HS-27A (cell line): Measurements from ENCODE around the gene TRHDE.

Source experiments
- DNase-seq: peaks from one replicate; pipeline ENCODE4 v3.0.0-alpha.2; 2012; ENCODE audit warnings: low read depth, missing footprints

The TRHDE gene

DNA sequence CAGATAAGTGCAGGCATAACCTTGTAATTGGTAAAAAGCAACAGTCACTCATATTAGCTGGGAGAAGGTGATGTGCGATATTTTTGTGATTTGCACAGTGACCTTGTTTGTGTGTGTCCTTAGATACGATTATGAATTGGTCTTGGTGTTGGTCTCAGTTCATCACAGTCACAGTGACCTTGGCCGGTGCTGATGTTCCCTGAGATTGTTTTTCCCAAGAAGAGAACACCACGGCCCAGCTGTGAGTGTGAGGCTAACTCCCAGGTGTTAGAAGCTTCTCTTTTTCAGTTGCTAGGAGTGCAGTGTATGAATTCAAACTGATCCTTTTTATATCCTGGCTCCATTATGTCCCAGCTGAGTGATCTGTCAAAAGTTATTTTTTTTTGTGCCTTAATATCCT lies 46.2 kb downstream of the TRHDE start:
- no peak for DNase-seq

DNA sequence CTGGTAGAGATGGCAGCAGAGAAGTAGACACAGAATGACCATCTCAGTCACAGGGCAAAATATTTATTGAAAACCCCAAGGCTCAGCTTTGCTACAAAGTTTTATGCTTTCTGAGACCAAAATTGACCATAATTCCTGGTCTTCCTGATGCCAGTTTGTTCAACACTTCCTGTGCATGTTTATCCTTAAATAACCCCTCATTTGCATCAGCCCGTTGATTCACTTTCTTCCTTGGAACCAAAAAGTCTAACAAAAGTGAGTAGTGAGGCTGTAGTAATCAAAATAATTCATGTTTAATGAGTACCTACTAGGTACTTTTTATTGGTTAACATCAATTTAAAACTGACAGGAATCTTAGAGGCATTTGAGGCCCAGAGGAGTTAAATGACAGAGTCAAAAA lies 51.7 kb downstream of the TRHDE start:
- no peak for DNase-seq

DNA sequence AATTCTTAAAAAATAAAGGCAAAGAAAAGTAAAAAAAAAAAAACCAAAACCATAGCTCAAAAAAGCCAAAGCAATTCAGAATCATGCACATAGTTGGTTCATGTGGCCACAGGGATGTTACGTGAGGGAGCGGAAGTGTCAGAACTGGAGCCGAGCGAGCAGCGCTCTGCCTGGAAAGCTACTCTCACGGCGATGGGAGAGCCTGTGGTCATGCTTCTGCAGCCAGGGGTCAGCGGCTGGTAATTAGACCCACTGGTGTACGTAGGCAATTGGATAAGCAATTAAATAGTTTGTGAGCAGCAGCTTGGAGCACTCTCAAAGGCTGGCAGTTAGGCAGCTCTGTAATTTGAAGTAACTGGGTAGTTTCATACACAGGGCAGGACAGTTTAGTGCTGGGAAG lies 58.1 kb downstream of the TRHDE start:
- DNase-seq, result no peak

DNA sequence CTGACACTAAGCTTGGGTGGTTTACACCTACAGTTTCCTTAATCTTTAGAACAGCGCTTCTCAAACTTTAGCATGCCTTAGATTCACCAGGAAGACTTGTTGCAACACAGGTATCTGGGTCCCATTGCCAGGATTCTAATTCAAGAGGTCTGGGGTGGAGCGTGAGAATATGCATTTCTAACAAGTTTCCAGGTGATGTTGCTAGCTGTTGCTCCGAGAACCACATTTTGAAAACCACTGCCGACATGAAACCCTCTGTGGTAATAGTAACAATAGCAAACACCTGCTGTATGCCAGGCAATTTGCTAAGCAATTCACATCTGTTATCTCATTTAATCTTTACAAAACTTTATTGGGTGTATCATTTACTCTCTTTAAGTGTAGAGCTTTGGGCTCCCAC lies 58.6 kb downstream of the TRHDE start:
- no peak for DNase-seq

DNA sequence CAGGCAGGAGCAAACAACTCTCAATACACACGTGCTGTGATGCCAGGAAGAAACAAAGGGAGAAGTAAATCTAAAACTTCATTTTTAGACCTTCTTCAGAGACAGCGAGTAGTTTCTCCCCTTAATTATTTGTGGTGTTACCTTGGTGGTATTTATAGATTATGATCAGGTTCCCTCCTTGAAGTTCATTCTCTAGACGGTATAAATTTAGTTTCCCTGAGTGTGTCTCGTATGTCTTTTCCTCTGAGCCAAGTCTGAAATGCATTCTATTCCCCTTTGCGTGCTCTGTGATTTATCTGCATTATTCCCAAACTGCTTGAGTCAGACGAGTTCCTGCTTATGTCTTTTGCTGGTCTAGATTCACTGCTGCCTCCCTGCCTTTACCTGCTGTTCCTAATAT lies 65.2 kb downstream of the TRHDE start:
- DNase-seq, result no peak

DNA sequence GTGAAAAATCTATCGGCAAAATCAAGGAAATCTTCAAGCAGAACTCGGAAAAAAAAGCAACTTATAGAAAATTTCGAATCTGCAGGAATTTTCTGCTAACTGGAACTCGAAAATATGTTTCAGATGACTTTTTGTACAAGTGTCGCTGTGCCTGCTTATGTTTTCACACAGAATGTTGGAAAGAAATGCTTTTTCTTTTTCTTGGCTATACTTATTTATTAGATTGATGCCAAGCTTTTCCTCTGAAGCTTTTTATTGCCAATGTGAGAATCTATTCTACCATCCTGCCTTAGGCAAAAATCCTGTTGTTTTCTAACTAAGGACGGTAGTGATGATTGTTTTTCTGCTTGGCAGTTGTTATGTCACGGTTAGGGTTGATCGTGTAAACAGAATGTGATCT lies 65.8 kb downstream of the TRHDE start:
- no peak for DNase-seq

DNA sequence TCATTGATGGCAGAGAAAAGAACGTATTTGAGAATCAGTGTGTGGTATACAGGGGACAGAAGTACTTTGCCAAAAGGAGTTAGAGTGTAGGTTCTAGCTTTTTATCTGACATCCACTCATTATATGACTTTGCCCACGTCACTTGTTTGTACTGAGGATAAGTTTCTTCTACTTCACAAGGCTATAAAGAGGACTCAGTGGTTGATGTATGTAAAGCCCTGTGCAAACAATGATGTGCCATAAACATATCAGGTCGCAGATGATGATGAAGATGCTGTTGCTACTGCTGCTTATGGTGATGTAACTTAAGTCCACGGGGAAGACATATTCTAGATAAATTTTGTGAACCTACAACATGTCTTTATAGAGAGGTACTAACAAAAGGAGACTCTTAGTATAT lies 66.3 kb downstream of the TRHDE start:
- no peak for DNase-seq

DNA sequence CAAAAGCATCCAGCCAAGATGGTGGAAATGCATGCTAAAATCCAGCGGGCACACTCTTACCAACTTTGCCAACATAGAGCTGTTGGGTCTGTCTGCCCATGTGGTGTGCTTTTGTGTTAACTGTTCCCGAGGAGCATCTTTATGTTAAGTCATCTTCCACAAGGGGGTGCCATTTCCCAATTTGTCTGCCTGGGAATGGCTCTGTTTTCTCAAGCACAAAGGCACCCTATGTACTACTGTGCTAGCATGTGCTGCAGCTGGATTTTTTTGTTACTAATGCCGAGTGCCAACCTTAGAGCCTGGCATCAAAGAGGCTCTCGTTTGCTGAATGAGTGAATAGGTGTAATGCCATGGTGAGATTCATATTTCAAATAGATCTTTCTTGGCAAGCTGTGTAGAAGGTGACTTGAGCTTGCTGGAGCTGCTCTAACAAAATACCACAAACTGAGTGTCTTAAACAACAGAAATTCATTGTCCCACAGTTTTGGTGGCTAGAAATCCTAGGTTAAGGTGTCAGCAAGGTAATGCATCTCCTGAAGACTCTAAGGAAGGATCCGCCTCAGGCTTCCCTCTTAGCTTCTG lies 74.3 kb downstream of the TRHDE start:
- DNase-seq, result peak; percentile 22

DNA sequence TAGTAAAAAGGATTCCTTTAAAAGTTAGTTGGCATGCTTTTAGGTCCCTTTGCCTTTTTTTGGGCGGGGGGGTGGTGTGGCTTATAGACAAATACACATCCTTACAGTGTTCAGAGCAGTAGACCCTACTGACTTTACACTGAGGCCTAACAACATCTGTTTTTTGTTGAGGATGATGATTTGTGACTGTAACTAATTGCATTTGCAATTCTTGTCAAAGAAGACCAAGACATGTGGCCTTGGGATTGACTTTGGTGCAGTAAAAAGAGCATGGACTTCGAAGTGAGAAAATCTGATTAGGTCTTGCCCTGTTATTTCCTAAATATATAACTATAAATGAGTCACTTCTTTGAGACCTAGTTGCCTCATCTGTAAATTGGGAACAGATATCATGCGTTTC lies 77.3 kb downstream of the TRHDE start:
- DNase-seq, result no peak

DNA sequence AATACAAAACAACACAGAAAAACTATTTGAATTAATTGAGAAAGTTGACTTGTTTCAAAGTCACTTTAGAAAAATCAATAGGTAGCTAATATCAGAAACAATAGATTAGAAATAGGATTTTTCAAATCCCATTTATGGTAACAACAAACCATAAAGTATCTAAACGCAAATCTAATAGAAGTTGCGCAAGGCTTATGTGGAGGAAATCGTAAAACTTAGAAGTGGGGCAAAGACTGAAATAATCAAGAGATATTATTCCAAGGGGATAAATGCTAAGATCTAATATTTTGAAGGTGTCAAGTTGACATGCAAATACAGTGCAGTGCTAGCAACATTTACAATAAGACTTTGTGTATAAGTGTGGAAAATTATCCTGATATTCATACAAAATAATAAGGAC lies 87.2 kb downstream of the TRHDE start:
- DNase-seq, result no peak

DNA sequence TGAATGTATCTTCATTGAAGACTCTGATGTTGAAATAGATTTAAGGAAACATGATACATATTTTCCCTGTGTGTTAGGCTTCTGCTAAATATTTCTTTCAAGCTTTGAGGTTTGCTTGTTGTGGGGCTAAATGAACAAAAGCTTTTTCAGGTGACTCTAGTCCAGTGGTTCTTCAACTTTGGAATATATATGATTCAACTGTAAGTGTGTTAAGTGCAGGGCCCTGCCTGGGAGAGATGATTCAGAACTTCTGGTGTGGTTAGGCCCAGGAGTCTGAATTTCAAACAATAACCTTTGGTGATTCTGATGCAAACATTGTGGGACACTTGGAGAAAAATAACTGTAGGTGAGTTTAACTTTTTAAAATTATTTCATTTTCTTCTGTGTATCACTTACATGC lies 93.0 kb downstream of the TRHDE start:
- DNase-seq, result no peak

DNA sequence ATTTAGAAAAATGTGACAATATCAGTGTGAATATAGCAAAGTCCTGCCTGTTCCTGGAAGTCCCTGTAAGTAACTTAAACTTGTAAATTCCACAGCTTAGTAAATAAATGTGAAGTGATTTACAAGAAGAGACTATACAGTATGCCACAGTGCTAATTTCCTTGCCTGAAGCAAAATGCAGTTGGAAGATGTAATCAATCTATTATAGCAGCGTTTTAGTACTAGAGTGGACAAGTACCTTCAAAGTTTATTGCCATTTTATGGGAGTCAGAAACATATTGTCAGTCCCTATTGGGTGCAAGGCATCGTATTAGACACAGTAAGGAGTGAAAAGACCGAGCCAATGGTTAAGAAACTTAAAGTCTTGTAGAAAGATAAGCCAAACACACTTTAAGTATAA lies 94.1 kb downstream of the TRHDE start:
- DNase-seq, result no peak

DNA sequence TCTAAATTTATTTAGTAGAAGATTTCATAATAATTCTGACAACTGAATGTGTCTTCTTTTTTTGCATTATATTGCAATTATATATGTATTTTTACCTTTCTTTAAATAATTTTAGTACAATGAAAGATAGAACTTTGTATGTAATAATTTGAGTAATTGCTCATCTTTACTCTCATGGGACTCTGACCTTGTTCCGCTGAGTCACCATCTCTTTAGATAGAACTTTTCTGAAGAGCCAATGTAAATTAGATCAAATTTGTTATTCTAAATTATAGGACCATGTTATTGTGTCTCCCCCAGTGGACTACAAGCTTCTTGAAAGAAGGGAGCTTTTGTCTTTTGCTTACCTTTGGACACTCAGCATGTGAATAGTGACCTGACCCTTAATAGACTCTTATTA lies 96.1 kb downstream of the TRHDE start:
- DNase-seq, result no peak

DNA sequence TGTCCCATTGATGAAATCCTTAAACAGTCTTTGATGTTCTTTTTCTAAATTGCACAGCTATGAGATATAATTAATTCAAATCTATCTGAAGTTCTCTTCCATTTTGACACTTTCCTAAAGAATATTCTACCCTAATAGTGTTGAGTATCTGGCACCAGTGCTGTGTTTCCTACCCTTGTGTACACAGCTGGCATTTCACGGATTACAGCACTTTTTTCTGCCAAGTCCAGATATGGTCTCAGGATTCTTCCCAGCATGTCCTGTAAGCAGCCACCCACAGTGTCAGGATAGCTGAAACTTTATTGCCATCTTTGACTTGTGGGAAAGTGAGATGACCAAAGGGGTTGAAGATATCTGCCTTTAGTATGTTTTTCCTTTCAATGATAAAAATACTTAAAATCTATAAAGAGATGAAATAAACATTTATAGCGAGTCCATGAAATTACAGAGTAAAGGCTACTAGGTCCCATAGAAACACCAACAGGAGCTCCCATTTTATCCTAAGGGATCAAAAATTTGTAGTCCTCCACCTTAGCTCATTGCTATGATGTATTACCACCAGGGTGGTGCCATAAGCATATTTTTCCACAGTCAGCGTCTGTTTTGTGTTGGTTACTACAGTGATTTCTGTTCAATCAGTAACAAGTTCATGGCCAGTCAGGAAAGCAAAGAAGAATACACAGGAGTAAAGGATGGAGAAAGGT lies 96.7 kb downstream of the TRHDE start:
- no peak for DNase-seq

DNA sequence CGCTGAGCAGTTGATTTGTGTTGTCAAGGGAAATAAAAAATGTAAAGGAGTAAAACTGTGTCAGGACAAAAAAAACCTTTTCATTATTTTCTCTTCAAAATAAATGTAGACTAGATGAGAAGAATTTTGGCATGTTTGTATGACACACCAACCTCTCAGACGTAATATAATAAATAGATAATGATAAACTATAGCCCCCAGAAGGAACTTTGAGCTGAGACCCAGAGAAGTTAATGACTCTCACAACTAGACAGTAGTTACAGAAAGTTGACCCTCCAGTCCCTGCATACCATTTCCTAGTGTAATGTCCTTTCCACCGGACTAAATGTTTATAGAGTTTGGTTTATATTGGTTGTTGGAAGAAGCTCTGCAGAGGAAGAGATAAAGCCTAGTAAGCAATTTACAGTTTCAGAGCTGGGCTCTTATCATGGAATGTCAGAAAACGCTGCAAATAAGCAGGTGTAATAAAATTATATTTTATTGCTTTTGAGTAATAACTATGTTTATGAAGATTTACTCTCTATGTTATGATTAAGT lies 97.3 kb downstream of the TRHDE start:
- no peak for DNase-seq

DNA sequence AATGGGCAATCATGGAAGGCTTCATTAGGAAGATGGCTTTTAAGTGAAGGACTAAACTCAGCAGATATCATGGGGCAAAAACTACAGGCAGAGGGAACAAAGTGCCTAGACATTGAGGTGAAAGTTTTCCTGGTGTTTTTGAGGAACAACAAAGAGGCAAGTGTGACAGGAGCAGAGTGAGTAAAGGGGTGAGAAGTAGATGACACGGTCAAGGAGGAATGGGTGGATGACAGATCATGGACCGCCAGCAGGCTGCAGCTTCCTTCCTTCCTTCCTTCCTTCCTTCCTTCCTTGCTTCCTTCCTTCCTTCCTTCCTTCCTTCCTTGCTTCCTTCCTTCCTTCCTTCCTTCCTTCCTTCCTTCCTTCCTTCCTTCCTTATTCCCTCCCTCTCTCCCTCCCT lies 108.3 kb downstream of the TRHDE start:
- no peak for DNase-seq

DNA sequence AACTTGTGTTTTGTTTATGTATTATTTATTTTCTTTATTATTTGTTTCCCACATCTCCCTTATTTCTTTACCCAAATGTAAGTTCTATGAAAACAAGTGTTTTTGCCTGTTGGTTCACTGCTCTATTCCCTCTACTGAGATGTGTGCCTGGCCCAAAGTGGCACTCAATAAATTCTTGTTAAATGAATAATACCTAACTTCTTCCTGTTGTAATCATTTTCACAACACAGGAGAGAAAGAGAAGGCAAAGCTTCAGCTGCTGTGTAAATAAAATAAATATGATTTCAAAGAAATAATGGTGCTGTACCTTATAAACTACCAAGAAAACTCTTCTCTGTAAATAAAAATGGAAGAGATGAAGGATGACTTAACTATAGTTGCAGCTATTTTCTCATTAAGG lies 116.2 kb downstream of the TRHDE start:
- DNase-seq, result no peak

DNA sequence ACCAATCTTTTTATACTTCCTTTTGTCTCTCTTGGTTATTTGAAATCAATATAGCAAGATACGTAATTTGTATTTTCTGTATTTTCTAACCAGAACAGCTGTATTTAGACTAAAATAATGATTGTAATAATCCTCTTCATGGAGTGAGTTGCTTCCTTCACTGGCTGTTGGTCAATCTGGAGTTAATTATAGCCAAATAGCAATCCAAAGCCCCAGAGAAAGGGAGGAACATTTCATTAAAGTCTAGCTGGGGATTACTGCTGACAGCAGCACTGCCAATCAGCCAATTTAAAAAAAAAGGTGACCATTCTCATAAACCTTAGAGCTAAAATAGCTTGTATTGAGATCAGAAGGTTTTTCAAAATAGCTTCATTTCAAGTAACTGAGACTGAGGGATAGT lies 118.0 kb downstream of the TRHDE start:
- no peak for DNase-seq

DNA sequence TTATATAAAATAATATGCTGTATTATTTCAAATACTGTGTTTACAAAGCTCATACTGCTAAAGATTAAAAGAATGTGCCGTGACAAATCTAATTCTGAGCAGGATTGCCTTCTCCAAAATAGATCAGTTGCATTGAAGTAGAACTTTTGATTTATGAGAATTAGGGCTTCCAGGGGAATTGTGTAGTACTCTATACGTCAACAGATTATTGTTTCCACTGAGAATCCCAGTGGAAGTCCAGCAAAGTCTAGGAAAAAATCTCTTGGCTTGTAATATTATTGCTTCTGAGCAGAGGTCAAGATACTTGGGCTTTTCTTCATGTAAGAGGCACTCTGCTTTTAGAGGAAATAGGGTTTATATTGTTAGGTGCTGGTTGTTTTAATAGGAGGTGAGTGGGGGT lies 133.9 kb downstream of the TRHDE start:
- no peak for DNase-seq

DNA sequence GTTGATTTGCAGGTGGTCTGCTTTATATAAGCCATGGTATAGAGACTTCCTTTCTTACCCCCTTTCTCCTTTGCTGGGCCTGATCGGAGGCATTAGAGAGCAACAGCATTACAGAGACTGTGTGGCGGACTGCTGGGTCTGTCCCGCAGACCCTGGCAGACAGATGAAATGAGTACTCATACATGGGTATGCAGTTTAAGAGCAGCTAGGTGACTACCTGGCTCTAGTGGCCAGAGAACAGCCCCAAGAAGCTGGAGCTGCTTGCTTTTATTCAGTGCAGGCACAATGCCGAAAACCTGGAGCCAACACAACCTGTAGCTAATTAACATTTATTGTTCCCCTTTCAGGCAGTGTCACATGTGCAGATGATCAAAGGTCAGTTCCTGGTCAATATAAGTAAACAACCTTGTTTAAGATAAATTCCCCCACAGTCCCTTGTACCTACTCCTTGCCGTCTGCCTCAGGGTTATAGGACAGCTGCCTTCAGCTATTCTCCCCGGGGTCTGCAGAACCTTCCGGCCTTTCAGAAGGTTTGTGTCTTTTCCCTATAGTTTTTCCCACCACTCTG lies 160.0 kb downstream of the TRHDE start:
- DNase-seq, result no peak

DNA sequence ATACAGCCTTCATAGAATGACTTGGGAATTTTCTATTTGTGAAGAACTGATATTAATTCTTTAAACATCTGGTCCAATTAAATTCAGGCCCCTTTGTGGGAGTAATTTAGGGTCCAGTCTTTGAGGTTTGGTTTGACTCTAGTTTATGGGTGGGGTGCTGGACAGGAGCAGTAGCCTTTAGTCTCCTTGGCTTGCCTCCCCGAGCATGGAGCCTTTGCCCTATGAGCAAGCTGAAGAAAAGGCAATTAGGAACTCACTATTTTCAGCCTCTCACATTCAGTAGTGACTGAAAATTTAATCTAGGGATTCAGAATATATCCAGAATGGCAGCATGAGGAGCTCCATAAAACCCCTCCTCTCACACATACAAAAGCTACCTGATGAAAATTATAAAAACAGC lies 161.1 kb downstream of the TRHDE start:
- no peak for DNase-seq

DNA sequence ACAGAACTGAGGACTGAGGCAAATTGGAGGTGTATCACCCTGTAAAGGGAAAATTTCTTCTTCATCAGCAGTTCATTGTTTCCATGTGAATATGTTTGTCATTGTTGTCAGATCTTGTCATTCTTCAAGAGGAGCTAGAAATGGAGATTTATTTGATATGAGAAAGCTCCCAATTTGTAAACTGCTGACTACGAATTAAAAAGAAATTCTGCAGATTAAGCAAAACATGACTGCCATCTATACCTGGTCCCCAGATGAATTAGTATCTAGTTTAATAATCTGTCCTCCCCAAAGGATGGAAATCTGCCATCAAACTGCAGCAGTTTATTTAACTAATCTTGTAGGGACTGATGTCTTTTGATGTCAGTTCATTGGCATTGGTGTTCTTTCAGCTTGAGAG lies 162.8 kb downstream of the TRHDE start:
- DNase-seq, result no peak

DNA sequence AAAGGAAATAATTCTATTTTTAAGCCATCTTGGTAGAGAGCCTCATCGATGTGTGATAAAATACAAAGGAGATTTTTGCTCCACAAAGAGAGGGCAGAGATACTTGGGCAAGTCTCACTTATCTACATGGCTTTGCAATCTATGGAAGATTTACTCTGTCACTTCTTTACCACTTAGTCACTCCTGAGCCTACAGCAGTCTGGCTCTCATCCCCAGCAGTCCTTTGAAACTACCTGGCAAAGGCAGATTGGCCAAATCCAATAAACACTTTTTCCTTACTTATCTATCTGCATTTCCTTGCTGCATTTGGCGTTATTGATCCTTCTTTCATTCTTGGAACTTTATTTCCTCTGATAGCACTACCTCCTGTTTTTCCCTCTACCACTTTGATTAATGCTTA lies 170.0 kb downstream of the TRHDE start:
- DNase-seq, result no peak

DNA sequence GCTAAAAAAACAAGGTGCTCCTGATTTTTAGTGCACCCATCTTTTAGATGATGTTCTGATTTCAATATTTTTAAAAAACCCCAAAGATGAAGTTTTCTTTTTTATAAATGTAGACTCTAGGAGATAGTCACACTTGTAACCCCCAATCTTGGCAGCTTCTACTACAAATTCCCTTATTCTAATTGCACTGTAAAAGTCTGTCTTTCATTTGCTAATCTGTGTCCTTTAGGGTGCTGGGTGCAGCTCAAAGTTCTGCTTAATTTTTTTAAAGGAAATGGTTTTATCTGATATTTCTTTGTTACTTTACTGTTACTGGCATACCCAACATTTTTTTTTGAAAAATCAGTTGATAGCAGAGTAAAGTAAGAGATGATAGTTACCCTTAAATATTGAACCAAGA lies 172.0 kb downstream of the TRHDE start:
- DNase-seq, result no peak
